ENCODE data around the gene ARHGAP6. TPM values are rescaled to one million over a fixed set of nuclear protein-coding genes. Genes with fewer than 3 reads are reported as not detected.

ARHGAP6 gene
- total and polyA plus RNA-seq, 9 of the 15 experiments (the other 6 are each of a cell fraction or from before 2014, with no cell fraction given): 12.5 to 63.6 (median 41.8) TPM

DNA sequence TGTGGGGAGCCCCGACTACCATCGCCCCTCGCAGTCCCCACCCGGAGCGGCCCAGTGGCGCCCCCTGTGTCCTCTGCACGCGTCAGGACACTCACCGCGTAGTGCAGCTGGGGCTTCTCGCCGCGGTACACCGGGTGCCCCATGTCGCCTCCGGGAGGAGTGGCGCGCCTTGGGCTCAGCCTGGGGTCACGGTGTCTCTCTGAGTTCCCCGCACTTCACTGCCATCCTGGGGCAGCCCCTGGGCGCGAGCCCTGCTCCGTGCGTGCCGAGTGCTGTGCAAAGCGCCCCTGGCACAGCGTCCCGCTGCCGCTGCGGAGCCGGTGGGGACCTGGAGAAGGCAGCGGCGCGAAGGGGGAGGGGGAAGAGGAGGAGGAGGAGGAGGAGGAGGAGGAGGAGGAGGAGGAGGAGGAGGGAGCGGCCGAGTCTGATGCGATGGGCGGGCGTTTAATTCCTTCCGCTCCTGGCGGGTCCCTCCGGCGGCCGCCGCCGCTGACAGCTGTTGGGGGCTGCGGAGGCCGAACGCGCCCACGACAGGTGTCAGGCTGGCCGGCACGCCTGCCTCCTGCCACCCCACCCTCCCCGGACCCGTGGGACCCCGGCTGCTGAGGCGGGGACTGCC, 238.2 kb downstream of the ARHGAP6 start (continued):
- TF ChIP-seq, protein P1, sequence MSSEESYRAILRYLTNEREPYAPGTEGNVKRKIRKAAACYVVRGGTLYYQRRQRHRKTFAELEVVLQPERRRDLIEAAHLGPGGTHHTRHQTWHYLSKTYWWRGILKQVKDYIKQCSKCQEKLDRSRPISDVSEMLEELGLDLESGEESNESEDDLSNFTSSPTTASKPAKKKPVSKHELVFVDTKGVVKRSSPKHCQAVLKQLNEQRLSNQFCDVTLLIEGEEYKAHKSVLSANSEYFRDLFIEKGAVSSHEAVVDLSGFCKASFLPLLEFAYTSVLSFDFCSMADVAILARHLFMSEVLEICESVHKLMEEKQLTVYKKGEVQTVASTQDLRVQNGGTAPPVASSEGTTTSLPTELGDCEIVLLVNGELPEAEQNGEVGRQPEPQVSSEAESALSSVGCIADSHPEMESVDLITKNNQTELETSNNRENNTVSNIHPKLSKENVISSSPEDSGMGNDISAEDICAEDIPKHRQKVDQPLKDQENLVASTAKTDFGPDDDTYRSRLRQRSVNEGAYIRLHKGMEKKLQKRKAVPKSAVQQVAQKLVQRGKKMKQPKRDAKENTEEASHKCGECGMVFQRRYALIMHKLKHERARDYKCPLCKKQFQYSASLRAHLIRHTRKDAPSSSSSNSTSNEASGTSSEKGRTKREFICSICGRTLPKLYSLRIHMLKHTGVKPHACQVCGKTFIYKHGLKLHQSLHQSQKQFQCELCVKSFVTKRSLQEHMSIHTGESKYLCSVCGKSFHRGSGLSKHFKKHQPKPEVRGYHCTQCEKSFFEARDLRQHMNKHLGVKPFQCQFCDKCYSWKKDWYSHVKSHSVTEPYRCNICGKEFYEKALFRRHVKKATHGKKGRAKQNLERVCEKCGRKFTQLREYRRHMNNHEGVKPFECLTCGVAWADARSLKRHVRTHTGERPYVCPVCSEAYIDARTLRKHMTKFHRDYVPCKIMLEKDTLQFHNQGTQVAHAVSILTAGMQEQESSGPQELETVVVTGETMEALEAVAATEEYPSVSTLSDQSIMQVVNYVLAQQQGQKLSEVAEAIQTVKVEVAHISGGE (CRISPR knock-in tag; IDR thresholded peaks at IDR 0.05): peak in 1 of 3 experiments; percentile 26; a peak in 1 of 6 replicates
- TF ChIP-seq GABPA (tag; conservative IDR thresholded peaks at IDR 0.05; ENCODE audit: low read depth) (no peak), PHF8 (IDR thresholded peaks at IDR 0.05; ENCODE audit: borderline replicate concordance, low read length) (peak; percentile 54; the same call in 1 of the 2 replicates), MED1 (CRISPR knock-in tag; IDR thresholded peaks at IDR 0.05; ENCODE audit: borderline replicate concordance) (no peak), FOXK1 (CRISPR knock-in tag; IDR thresholded peaks at IDR 0.05; ENCODE audit: borderline replicate concordance) (no peak), HLTF (IDR thresholded peaks at IDR 0.05) (0 out of 2 replicates have a peak, but pooled peaks have one; percentile 19), ZKSCAN8 (CRISPR knock-in tag; IDR thresholded peaks at IDR 0.05) (no peak)
- TF ChIP-seq, protein P2, sequence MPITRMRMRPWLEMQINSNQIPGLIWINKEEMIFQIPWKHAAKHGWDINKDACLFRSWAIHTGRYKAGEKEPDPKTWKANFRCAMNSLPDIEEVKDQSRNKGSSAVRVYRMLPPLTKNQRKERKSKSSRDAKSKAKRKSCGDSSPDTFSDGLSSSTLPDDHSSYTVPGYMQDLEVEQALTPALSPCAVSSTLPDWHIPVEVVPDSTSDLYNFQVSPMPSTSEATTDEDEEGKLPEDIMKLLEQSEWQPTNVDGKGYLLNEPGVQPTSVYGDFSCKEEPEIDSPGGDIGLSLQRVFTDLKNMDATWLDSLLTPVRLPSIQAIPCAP (CRISPR knock-in tag; IDR thresholded peaks at IDR 0.05; ENCODE audit: borderline replicate concordance): no peak
- TF ChIP-seq, protein P3, sequence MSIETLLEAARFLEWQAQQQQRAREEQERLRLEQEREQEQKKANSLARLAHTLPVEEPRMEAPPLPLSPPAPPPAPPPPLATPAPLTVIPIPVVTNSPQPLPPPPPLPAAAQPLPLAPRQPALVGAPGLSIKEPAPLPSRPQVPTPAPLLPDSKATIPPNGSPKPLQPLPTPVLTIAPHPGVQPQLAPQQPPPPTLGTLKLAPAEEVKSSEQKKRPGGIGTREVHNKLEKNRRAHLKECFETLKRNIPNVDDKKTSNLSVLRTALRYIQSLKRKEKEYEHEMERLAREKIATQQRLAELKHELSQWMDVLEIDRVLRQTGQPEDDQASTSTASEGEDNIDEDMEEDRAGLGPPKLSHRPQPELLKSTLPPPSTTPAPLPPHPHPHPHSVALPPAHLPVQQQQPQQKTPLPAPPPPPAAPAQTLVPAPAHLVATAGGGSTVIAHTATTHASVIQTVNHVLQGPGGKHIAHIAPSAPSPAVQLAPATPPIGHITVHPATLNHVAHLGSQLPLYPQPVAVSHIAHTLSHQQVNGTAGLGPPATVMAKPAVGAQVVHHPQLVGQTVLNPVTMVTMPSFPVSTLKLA (conservative IDR thresholded peaks at IDR 0.05): peak; percentile 54 to 76
- TF ChIP-seq, protein P4, sequence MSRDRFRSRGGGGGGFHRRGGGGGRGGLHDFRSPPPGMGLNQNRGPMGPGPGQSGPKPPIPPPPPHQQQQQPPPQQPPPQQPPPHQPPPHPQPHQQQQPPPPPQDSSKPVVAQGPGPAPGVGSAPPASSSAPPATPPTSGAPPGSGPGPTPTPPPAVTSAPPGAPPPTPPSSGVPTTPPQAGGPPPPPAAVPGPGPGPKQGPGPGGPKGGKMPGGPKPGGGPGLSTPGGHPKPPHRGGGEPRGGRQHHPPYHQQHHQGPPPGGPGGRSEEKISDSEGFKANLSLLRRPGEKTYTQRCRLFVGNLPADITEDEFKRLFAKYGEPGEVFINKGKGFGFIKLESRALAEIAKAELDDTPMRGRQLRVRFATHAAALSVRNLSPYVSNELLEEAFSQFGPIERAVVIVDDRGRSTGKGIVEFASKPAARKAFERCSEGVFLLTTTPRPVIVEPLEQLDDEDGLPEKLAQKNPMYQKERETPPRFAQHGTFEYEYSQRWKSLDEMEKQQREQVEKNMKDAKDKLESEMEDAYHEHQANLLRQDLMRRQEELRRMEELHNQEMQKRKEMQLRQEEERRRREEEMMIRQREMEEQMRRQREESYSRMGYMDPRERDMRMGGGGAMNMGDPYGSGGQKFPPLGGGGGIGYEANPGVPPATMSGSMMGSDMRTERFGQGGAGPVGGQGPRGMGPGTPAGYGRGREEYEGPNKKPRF (IDR thresholded peaks at IDR 0.05; ENCODE audit: low read depth, low read length): no peak
- TF ChIP-seq, protein P5, sequence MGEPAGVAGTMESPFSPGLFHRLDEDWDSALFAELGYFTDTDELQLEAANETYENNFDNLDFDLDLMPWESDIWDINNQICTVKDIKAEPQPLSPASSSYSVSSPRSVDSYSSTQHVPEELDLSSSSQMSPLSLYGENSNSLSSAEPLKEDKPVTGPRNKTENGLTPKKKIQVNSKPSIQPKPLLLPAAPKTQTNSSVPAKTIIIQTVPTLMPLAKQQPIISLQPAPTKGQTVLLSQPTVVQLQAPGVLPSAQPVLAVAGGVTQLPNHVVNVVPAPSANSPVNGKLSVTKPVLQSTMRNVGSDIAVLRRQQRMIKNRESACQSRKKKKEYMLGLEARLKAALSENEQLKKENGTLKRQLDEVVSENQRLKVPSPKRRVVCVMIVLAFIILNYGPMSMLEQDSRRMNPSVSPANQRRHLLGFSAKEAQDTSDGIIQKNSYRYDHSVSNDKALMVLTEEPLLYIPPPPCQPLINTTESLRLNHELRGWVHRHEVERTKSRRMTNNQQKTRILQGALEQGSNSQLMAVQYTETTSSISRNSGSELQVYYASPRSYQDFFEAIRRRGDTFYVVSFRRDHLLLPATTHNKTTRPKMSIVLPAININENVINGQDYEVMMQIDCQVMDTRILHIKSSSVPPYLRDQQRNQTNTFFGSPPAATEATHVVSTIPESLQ (CRISPR knock-in tag; IDR thresholded peaks at IDR 0.05): 0 out of 2 replicates have a peak, but pooled peaks have one; percentile 30
